Metanephros (tissue), 1 donor: ENCODE results near the gene TTC6. TPM values are rescaled to one million over a fixed set of nuclear protein-coding genes. Genes with fewer than 3 reads are reported as not detected.

Experiments used
- total RNA-seq: library from RNA; depleted of rRNA; stranded (reverse); fragments of >200 nt; gene quantifications from one replicate; pipeline ENCODE4 v1.2.3, GENCODE V29; 2014

TTC6 gene
- 0.88 TPM for total RNA-seq

GRCh38 chr14:37594971-37595808, at the start of gene TTC6, which contains the start of gene FOXA1:
Gene TTC6 (plus strand): TSS chr14:37595629. CDS start chr14:37622065, 26,436 bp downstream.
Gene FOXA1 (minus strand): TSS chr14:37595249. CDS start chr14:37594972, 277 bp downstream.

Other genes starting within 250 kb of the TTC6 start
- 3.2 TPM for gene FOXA1, start 380 bp upstream of the TTC6 start, total RNA-seq